HG03280 (cell line): Measurements from ENCODE around the gene ATG12.
"Not testable (repeated sequence)": the region's sequence is repeated elsewhere in the genome, so short reads cannot be mapped to it uniquely, and the experiment has no call there.

ENCODE experiments used
- ATAC-seq: cut with Tn5 transposase; IDR thresholded peaks from one replicate; pipeline ENCODE4 v1.9.1; 2021; ENCODE audit warnings: mild to moderate bottlenecking, moderate library complexity; ENCODE audit not compliant: unreplicated experiment

ATG12 gene

GRCh38 chr5:115841382-115842088, at the start of gene ATG12, which contains the start of gene AP3S1:
ATG12 (minus strand) TSS chr5:115841565; CDS start chr5:115841552, 13 bp downstream.
AP3S1 (plus strand) TSS chr5:115841935; CDS start chr5:115842038, 103 bp downstream.
- peak; percentile 89 for ATAC-seq

- ATAC-seq = no peak
Observed at GRCh38 chr5:115888027-115888426, 46.7 kb upstream of the ATG12 start.

GRCh38 chr5:115885208-115885607, 43.8 kb upstream of the ATG12 start:
- ATAC-seq = not testable (repeated sequence)

- no peak for ATAC-seq
Observed at GRCh38 chr5:115884704-115885103, 43.3 kb upstream of the ATG12 start.

- ATAC-seq = not testable (repeated sequence)
Observed at GRCh38 chr5:115882434-115882833, 41.1 kb upstream of the ATG12 start.

GRCh38 chr5:115877342-115877741, 36.0 kb upstream of the ATG12 start:
- not testable (repeated sequence) for ATAC-seq

GRCh38 chr5:115875447-115875846, 34.1 kb upstream of the ATG12 start:
- ATAC-seq = no peak

- ATAC-seq = no peak
Observed at GRCh38 chr5:115873392-115873791, 32.0 kb upstream of the ATG12 start.

GRCh38 chr5:115872447-115872846, 31.1 kb upstream of the ATG12 start:
- no peak for ATAC-seq

- ATAC-seq = no peak
Observed at GRCh38 chr5:115869256-115869795, 28.0 kb upstream of the ATG12 start.

GRCh38 chr5:115859378-115859777, 18.0 kb upstream of the ATG12 start:
- no peak for ATAC-seq

GRCh38 chr5:115858396-115858795, 17.0 kb upstream of the ATG12 start:
- no peak for ATAC-seq

- ATAC-seq = no peak
Observed at GRCh38 chr5:115857626-115858349, 16.4 kb upstream of the ATG12 start.

- no peak for ATAC-seq
Observed at GRCh38 chr5:115857057-115857479, 15.7 kb upstream of the ATG12 start.

- ATAC-seq = no peak
Observed at GRCh38 chr5:115855959-115856358, 14.6 kb upstream of the ATG12 start.

GRCh38 chr5:115854139-115854538, 12.8 kb upstream of the ATG12 start:
- ATAC-seq = no peak

- ATAC-seq = no peak
Observed at GRCh38 chr5:115850744-115851416, 9.5 kb upstream of the ATG12 start.

- no peak for ATAC-seq
Observed at GRCh38 chr5:115849258-115849798, 8.0 kb upstream of the ATG12 start.

GRCh38 chr5:115847290-115847689, 5.9 kb upstream of the ATG12 start:
- ATAC-seq = no peak

- no peak for ATAC-seq
Observed at GRCh38 chr5:115844321-115844817, 3.0 kb upstream of the ATG12 start.
